GM12891 (cell line): ENCODE results near the gene CTNND2.

Source experiments
- PAX5 ChIP-seq: IDR thresholded peaks from 2 replicates; pipeline ENCODE4 v1.6.1; 2011; ENCODE audit warnings: low read length, moderate library complexity, mild to moderate bottlenecking; ENCODE audit not compliant: insufficient read depth, severe bottlenecking
- POLR2A ChIP-seq: IDR thresholded peaks from 2 replicates; pipeline ENCODE4 v1.6.1; 2011; ENCODE audit warnings: low read depth, low read length, control low read depth
- POLR2AphosphoS5 ChIP-seq: IDR thresholded peaks from 2 replicates; pipeline ENCODE4 v1.6.1; 2011; ENCODE audit warnings: low read depth, low read length, control low read depth
- POU2F2 ChIP-seq: IDR thresholded peaks from 2 replicates; pipeline ENCODE4 v1.6.1; 2011; ENCODE audit warnings: low read depth, mild to moderate bottlenecking, control low read depth, low read length, moderate library complexity
- SPI1 ChIP-seq: IDR thresholded peaks from 2 replicates; pipeline ENCODE4 v1.6.1; 2011; ENCODE audit warnings: low read depth, low read length, control low read depth
- TAF1 ChIP-seq: IDR thresholded peaks from 2 replicates; pipeline ENCODE4 v1.6.1; 2011; ENCODE audit warnings: low read depth, low read length, control low read depth

DNA sequence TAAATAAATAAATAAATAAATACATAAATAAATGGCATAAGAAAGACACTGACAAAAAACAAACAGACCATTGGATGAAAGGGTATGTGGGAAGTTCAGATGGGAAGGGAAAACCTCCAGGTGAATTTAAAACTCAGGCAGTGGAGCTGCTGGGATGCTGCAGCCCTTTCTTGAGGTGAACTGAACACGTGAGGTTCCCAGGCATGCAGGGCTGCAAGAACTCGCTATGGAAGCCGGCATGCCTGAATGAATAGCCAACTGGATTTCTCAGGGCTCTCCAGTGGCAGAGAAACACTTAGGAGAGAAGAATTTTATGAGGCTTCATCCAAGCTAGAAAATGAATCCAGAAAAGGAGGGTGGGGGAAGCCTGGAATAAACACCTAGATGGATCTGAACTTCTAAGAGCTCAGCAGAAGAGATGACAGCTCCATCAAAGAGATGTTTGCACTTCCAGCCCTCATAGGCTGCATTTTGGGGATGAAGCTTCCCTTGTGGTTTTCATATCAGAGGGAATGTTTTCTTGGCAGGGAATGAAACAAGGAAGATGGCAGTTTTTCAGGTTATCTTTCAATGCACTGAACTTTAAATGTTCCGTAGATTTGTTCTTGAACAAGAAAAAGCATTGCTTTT, 919.0 kb downstream of the CTNND2 start:
- TF ChIP-seq POLR2AphosphoS5: no peak
- TF ChIP-seq POLR2A: no peak
- TF ChIP-seq TAF1: no peak
- TF ChIP-seq SPI1: no peak
- no peak for TF ChIP-seq POU2F2
- no peak for TF ChIP-seq PAX5
